M059J (cell line): ENCODE data around the gene LRRC10. TPM values are rescaled to one million over a fixed set of nuclear protein-coding genes. Genes with fewer than 3 reads are reported as not detected.

ENCODE experiments used
- DNase-seq: peaks from one replicate; pipeline ENCODE4 v3.0.0-alpha.2; 2012; ENCODE audit warnings: low read depth
- total RNA-seq: library from RNA; depleted of rRNA; stranded (reverse); fragments of >200 nt; shearing (Covaris generic); gene quantifications from 2 replicates; pipeline ENCODE4 v1.2.3, GENCODE V29; 2014; rRNA removed

The LRRC10 gene
- total RNA-seq, 1 experiment from 2014 or later: not detected

GRCh38 chr12:69570000-69570516, 40.6 kb downstream of the LRRC10 start:
- DNase-seq: peak; percentile 7

- peak; percentile 63 for DNase-seq
Observed at GRCh38 chr12:69569236-69569635, 41.5 kb downstream of the LRRC10 start.

GRCh38 chr12:69566603-69567002, 44.1 kb downstream of the LRRC10 start:
- no peak for DNase-seq

- DNase-seq: no peak
Observed at GRCh38 chr12:69563166-69563762, 47.4 kb downstream of the LRRC10 start.

Other genes starting within 250 kb of the LRRC10 start
- 25.9 and 38.1 TPM in 2 replicates for gene FRS2, start 140.5 kb downstream of the LRRC10 start, total RNA-seq
- gene CCT2, start 25.4 kb downstream of the LRRC10 start, total RNA-seq: 215 and 244 TPM in 2 replicates
- gene BEST3, start 88.4 kb upstream of the LRRC10 start, total RNA-seq: 0.02 TPM in 1 of 2 replicates, not detected in the other
- gene RAB3IP, start 128.0 kb upstream of the LRRC10 start, total RNA-seq: 8.0 and 11.0 TPM in 2 replicates
- not detected in 2 replicates for gene MYRFL, start 214.3 kb upstream of the LRRC10 start, total RNA-seq